ENCODE results near the gene MAP3K13.

GRCh38 chr3:185351396-185351795, 11.5 kb upstream of the MAP3K13 start:
- TF ChIP-seq CTCF (IDR thresholded peaks at IDR 0.05), result no peak
- TF ChIP-seq POLR2A (IDR thresholded peaks at IDR 0.05), result no peak

Data from testis (tissue), 2 donors.